Right lobe of liver (tissue), 4 donors: Measurements from ENCODE around the gene TPRG1L.

Experiments used
- CTCF ChIP-seq, 4 donors: fragments of 200-600 bp in 3 of 4; fragments of 450-650 bp in 1 of 4; IDR thresholded peaks; one replicate each; pipeline versions ENCODE4 v1.5.1 to v1.8.0; 2016 to 2022; ENCODE audit warnings: antibody characterized with exemption in 4 of 4, mild to moderate bottlenecking in 2 of 4
- POLR2A ChIP-seq: fragments of 450-650 bp; IDR thresholded peaks from one replicate; pipeline ENCODE4 v1.6.1; 2017; ENCODE audit warnings: antibody characterized with exemption, mild to moderate bottlenecking
- donor health status: DM: no; HTN: no; CAD: no.
- donor health status: DM: no; HTN: no; CAD: no.
- donor health status: DM: no; HTN: yes; CAD: no.

DNA sequence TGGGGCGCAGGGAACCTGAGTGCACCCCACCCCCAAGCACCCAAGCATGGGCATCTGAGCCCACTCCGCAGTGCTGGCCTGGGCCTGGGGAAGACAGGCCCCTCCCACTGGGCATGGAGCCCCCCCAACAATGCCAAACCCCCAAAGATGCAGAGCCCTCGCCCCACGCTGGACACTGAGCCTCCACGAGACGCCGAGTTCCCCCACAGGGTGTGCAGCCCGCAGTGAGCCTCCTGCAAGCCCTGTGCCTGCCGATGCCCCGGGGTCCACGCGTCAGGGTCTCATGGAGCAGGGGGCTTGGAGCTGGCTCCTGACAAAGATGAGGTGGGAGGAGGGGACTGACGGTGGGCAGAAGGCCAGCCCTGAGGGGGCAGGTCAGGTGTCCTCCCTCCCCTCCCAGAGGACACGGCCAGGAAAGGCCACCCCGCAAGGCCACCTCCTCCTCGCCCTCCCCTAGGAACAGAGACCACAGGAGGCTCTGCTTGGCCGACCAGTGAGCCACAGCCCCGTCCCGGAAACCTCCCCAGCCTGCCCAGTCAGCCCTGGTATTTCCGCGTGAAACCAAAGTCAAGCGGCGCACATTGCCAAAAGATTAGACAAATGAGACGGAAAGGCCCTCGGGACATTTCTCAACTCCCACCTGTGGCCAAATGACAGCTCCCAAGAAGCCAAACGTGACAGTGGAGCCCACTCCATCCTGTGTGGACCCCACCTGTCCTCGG is 46.9 kb upstream of the TPRG1L start:
- no peak for TF ChIP-seq CTCF (IDR thresholded peaks at IDR 0.05)
- no peak for TF ChIP-seq POLR2A
